Skin epidermis (tissue), 12 donors: ENCODE results near the gene CCDC192.
"Not testable (repeated sequence)": the region's sequence is repeated elsewhere in the genome, so short reads cannot be mapped to it uniquely, and the experiment has no call there.

Experiments
- H3K27ac ChIP-seq, 21 experiments: fragments of 200-600 bp; sonication (generic) in 11 of 21; one replicate each; pipeline ENCODE4 v1.5.0; 2020; ENCODE audit warnings: mild to moderate bottlenecking in 3 of 21, inconsistent platforms in 2 of 21, moderate library complexity in 2 of 21
- H3K4me3 ChIP-seq, 7 experiments: fragments of 200-600 bp; sonication (generic) in 2 of 7; one replicate each; pipeline ENCODE4 v1.5.0; 2020; ENCODE audit warnings: inconsistent platforms in 2 of 7, mild to moderate bottlenecking in 2 of 7, moderate library complexity in 1 of 7

Gene CCDC192

GRCh38 chr5:127697894-127698600 is 5.1 kb upstream of the CCDC192 start:
- no peak overlapping the region for H3K27ac ChIP-seq
- H3K4me3 ChIP-seq: no peak overlapping the region

- Histone ChIP-seq H3K27ac (no peak overlapping the region), H3K4me3 (no peak overlapping the region)
Measured at GRCh38 chr5:127699416-127699815, 3.8 kb upstream of the CCDC192 start.

- Histone ChIP-seq H3K4me3 (no peak overlapping the region), H3K27ac (no peak overlapping the region)
Measured at GRCh38 chr5:127700237-127700766, 2.9 kb upstream of the CCDC192 start.

- Histone ChIP-seq H3K4me3 (no peak overlapping the region), H3K27ac (no peak overlapping the region)
Measured at GRCh38 chr5:127702434-127702833, 757 bp upstream of the CCDC192 start.

DNA sequence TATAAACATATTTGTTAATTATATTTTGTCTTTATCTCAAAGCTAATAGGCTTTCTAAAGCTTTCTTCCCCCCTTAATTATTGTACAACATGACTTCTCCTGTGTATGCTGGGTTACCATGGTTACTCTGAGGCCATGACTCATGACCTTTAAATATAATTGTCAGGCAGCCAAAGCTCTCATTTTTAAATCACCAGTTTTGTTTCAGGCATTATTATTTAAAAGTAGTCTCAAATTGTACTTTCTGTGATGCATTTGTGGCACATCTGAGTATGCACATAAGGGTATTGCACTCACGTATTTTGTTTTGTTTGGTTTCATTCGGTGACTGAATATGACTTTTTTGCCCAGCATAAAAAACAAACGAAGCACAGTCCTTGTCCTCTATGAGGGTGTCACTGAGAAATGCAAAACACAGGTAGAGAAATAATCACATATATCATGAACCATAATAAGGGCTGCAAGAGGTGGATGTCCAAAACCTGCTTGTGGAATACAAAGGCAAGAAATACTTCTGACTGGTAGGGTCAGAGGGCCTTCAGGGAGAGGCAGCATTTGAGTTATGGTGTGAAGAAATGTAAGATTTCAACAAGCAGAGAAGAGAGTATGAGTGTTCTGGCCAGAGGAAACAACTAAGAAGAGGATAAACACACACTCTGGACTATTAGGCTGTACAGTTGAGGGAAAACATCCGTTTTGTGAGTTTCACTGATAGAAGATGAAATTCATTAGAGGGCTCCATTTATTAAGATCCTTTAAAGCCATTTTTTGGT is 2.1 kb downstream of the CCDC192 start:
- no peak overlapping the region for H3K27ac ChIP-seq
- H3K4me3 ChIP-seq: no peak overlapping the region

- no peak overlapping the region for H3K27ac ChIP-seq
- no peak overlapping the region for H3K4me3 ChIP-seq
Measured at GRCh38 chr5:127706691-127707090, 3.5 kb downstream of the CCDC192 start.

DNA sequence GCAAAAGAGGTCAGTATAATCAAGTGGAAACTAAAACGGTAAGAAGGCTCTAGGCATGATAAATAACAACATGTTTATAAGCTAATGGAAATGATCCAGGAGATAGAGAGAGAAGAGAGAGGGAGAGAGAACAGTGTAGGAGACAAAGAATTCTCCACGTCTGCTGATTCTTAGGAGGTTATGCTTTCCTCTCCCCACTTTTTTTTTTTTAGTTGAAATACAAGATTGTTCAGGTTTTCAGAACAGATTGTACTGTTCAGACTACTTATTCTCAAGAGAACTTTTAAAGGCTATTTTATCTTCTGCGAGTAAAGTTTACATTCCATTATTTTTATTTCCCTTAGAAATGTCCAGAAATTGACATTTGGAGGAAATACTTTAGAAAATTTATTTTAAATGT is 4.0 kb downstream of the CCDC192 start:
- Histone ChIP-seq H3K27ac (no peak overlapping the region), H3K4me3 (no peak overlapping the region)

DNA sequence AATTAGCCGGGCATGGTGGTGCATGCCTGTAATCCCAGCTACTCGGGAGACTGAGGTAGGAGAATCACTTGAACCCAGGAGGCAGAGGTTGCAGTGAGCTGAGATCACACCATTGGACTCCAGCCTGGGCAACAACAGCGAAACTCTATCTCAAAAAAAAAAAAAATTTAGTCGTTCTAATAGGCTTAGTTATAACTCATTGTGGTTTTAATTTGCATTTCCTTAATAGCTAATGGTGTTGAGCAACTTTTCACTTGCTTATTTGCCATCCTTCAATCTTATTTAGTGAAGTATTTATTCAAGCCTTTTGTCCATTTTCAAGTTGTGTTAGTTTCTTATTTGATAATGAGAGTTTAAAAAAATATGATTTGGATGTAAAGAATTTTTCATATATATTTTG is 9.9 kb downstream of the CCDC192 start:
- not testable (repeated sequence) for H3K27ac ChIP-seq, H3K4me3 ChIP-seq

GRCh38 chr5:127718181-127718580 is 15.0 kb downstream of the CCDC192 start:
- Histone ChIP-seq H3K27ac (no peak overlapping the region), H3K4me3 (no peak overlapping the region)

DNA sequence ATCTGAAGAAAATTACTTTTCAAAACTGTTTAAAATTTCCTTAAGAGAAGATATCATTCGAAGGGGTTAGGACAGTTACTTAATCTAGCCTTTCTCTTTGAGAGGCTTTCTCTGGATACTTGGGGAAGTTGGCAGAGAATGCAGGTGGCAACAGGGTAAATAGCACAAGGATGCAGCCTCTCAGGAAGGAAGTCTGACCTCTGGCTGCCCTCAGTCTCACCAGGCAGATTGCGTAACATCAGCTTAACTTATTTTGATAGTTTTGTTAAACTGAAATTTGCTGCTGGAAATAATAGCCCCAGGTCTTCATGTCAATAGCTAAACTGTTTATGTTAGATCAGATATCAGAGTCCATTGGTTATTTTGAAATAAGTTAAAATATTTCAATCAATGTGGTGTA is 20.4 kb downstream of the CCDC192 start:
- Histone ChIP-seq H3K4me3 (no peak overlapping the region), H3K27ac (no peak overlapping the region)

DNA sequence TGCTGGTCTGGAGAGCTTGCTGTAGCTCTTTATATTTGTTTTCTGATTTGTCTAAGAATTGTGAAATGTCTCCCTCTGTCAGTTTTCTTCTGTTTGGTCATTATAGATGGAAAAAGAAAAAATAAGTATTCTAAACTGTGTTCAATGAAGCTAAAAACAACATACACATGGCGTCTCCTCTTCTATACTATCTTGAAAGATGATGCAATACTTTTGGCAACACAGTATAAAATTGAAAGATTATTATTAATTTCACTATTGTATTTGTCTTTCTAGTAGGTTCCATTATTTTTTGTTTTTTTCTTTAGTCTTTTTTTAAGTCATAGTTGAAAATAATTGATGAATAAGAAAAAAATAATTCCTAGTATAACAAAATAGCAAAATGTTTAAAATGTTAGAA is 22.5 kb downstream of the CCDC192 start:
- Histone ChIP-seq H3K4me3 (no peak overlapping the region), H3K27ac (no peak overlapping the region)

GRCh38 chr5:127732963-127733362 is 29.8 kb downstream of the CCDC192 start:
- Histone ChIP-seq H3K4me3 (no peak overlapping the region), H3K27ac (no peak overlapping the region)

DNA sequence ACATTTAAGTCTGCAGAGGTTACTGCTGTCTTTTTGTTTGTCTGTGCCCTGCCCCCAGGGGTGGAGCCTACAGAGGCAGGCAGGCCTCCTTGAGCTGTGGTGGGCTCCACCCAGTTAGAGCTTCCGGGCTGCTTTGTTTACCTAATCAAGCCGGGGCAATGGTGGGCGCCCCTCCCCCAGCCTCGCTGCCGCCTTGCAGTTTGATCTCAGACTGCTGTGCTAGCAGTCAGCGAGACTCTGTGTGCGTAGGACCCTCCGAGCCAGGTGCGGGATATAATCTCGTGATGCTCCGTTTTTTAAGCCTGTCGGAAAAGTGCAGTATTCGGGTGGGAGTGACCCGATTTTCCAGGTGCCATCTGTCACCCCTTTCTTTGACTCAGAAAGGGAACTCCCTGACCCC is 36.2 kb downstream of the CCDC192 start:
- not testable (repeated sequence) for H3K27ac ChIP-seq, H3K4me3 ChIP-seq

DNA sequence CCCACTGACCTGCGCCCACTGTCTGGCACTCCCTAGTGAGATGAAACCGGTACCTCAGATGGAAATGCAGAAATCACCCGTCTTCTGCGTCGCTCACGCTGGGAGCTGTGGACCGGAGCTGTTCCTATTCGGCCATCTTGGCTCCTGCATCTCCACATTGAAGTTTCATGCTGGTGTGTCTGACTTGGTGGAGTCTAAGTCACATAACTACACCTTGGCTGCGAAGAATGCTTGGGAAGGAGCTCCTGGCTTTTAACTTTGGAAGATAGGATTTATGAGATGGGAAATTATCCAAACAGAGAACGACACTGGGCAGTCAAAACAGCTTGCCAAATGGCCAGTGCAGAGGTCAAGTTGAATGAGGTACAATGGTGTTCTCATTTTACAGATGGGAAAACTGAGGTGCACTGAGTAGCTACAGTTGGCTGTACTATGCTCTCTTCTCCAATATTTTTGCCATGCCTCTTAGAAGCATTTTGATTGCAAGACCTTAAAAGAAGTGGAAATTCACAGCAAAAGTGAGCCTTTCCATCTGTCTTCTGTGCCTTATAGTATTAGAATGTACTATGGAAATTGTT is 36.7 kb downstream of the CCDC192 start:
- no peak overlapping the region for H3K4me3 ChIP-seq

DNA sequence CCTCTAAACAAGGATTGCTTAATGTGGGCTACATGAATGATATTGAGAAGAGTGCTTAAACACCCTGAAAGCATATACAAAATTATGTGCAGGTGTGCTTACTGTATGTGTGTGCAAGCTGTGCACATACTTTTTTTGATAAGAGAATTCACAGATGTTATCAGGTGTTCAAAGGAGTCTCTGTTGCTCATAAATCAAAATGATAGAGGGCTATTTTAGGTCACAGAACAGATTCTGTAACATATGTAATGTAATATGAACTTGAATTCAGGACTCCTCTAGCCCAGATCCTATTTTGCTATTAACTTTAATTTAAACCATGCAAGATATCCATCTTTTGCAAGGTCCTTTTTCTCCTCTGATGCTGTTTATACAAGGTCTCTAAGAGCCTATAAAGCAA is 38.2 kb downstream of the CCDC192 start:
- no peak overlapping the region for H3K27ac ChIP-seq
- no peak overlapping the region for H3K4me3 ChIP-seq

More for the DNA sequence above, 36.7 kb downstream of the CCDC192 start:
- no peak overlapping the region for H3K27ac ChIP-seq

GRCh38 chr5:127744241-127744640 is 41.0 kb downstream of the CCDC192 start:
- Histone ChIP-seq H3K27ac (no peak overlapping the region), H3K4me3 (no peak overlapping the region)

DNA sequence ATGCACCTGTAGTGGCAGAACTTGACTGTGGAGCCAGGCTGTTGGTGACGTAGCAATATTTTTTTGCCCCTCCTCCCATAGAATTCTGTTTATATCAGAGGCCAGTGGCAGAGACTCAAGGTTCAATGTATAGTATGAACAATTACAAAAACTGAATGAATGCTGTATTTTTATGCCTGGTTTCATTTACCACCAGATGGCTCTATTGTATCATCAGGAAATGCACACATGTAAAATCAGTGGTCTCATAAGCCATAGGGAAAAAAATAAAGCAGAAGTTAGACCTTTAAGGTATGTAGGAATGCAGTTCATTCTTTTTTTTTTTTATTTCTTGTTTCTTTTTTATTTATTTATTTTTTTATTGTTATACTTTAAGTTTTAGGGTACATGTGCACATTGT is 43.6 kb downstream of the CCDC192 start:
- no peak overlapping the region for H3K27ac ChIP-seq
- no peak overlapping the region for H3K4me3 ChIP-seq

DNA sequence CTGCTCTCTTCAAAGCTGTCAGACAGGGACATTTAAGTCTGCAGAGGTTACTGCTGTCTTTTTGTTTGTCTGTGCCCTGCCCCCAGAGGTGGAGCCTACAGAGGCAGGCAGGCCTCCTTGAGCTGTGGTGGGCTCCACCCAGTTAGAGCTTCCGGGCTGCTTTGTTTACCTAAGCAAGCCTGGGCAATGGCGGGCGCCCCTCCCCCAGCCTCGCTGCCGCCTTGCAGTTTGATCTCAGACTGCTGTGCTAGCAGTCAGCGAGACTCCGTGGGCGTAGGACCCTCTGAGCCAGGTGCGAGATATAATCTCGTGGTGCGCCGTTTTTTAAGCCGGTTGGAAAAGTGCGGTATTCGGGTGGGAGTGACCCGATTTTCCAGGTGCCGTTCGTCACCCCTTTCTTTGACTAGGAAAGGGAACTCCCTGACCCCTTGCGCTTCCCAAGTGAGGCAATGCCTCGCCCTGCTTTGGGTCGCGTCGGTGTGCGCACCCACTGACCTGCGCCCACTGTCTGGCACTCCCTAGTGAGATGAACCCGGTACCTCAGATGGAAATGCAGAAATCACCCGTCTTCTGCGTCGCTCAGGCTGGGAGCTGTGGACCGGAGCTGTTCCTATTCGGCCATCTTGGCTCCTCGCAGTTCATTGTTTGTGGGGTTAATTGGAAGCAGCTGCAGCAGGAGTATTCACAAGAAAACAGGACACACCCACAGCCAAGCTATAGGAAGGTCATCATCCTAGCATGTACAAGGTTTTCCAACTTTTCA is 49.5 kb downstream of the CCDC192 start:
- Histone ChIP-seq H3K4me3 (peak overlapping the region in 2 of 7 experiments; percentile 14 to 29), H3K27ac (peak overlapping the region in 1 of 21 experiments; percentile 50)

DNA sequence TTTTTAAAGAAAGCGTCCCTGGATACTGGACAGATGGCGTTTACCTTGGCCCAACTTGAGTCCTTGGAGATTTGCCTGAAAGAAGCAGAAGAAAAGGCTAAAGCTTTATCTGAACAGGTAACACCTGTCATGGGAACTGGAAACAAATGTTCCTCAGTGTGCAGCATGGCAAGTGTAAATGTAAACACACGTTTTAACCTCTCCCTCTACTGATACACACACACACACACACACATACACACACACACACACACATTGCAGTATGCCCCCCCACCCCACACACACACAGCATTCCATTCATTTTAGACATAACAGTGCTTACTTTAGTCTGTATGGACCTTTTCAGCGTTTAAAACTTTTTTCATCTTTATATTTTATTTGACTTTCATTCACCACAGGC is 51.1 kb downstream of the CCDC192 start:
- Histone ChIP-seq H3K27ac (no peak overlapping the region), H3K4me3 (no peak overlapping the region)

GRCh38 chr5:127754706-127755105 is 51.5 kb downstream of the CCDC192 start:
- Histone ChIP-seq H3K4me3 (no peak overlapping the region), H3K27ac (no peak overlapping the region)
